HepG2 (cell line): ENCODE results near the gene MKNK1. TPM values are rescaled to one million over a fixed set of nuclear protein-coding genes. Genes with fewer than 3 reads are reported as not detected.

ENCODE experiments used
- ARNT2 ChIP-seq: sonication (generic); formaldehyde crosslinking; IDR thresholded peaks from 2 replicates; pipeline ENCODE4 v1.8.0; 2022; ENCODE audit warnings: mild to moderate bottlenecking, low read depth, missing genetic modification reagents, moderate library complexity
- FOXC1 ChIP-seq: sonication (generic); formaldehyde crosslinking; IDR thresholded peaks from 2 replicates; pipeline ENCODE4 v1.8.0; 2022; ENCODE audit warnings: mild to moderate bottlenecking, missing genetic modification reagents, borderline replicate concordance
- KAT2B ChIP-seq: fragments of 150-350 bp; IDR thresholded peaks from 2 replicates; pipeline ENCODE4 v1.6.1; 2014; ENCODE audit warnings: low read depth, low read length, borderline replicate concordance
- MED13 ChIP-seq: sonication (generic); formaldehyde crosslinking; IDR thresholded peaks from 2 replicates; pipeline ENCODE4 v1.5.0; 2020; ENCODE audit warnings: missing genetic modification reagents
- PAF1 ChIP-seq: IDR thresholded peaks from 2 replicates; pipeline ENCODE4 v1.6.1; 2016; ENCODE audit warnings: missing genetic modification reagents, missing compliant biosample characterization
- SMAD3 ChIP-seq: sonication (generic); formaldehyde crosslinking; IDR thresholded peaks from 2 replicates; pipeline ENCODE4 v1.4.0; 2020; ENCODE audit warnings: missing genetic modification reagents
- SMYD3 ChIP-seq: sonication (generic); formaldehyde crosslinking; IDR thresholded peaks from 2 replicates; pipeline ENCODE4 v1.8.1; 2023; ENCODE audit warnings: mild to moderate bottlenecking, missing genetic modification reagents
- ZFP37 ChIP-seq: sonication (generic); formaldehyde crosslinking; IDR thresholded peaks from 2 replicates; pipeline ENCODE4 v1.4.0; 2020; ENCODE audit warnings: missing genetic modification reagents, borderline replicate concordance
- ZNF124 ChIP-seq: sonication (generic); formaldehyde crosslinking; IDR thresholded peaks from 2 replicates; pipeline ENCODE4 v1.4.0; 2020; ENCODE audit warnings: missing genetic modification reagents
- ZNF160 ChIP-seq: sonication (generic); formaldehyde crosslinking; IDR thresholded peaks from 2 replicates; pipeline ENCODE4 v1.8.0; 2022; ENCODE audit warnings: mild to moderate bottlenecking, inconsistent platforms, missing genetic modification reagents
- ZNF512B ChIP-seq: sonication (generic); formaldehyde crosslinking; IDR thresholded peaks from 2 replicates; pipeline ENCODE4 v1.5.1; 2020; ENCODE audit warnings: missing genetic modification reagents, mild to moderate bottlenecking, borderline replicate concordance
- ZNF710 ChIP-seq: sonication (generic); formaldehyde crosslinking; IDR thresholded peaks from 2 replicates; pipeline ENCODE4 v1.5.0; 2020; ENCODE audit warnings: mild to moderate bottlenecking, missing genetic modification reagents, borderline replicate concordance
- polyA plus RNA-seq, 8 experiments: library from polyadenylated mRNA; depleted of rRNA in 3 of 8; stranded (reverse) in 7 of 8; unstranded in 1 of 8; fragments of >200 nt; fragmentation: Illumina TruSeq in 4 of 8; extraction: Trizol in 4 of 8; gene quantifications; 2 replicates each; pipeline versions ENCODE4 v1.2.1 to v1.2.3, GENCODE V29; 2011 to 2016; ENCODE audit warnings: low read depth in 4 of 8, missing spikeins in 1 of 8, mixed read lengths in 1 of 8; ENCODE audit not compliant: insufficient read depth in 1 of 8
- total RNA-seq, 5 experiments: library from RNA; depleted of rRNA; stranded (reverse); fragments of >200 nt; fragmentation: Illumina TruSeq; extraction: Trizol; gene quantifications; 2 replicates each; pipeline ENCODE4 v1.2.3, GENCODE V29; 2016; ENCODE audit warnings: low read depth in 1 of 5
- TF ChIP-seq, protein P1 (sequence below): sonication (generic); formaldehyde crosslinking; IDR thresholded peaks from 2 replicates; pipeline ENCODE4 v1.8.0; 2023; ENCODE audit warnings: mild to moderate bottlenecking, missing genetic modification reagents
- TF ChIP-seq, protein P2 (sequence below): sonication (generic); formaldehyde crosslinking; conservative IDR thresholded peaks from 2 replicates; pipeline ENCODE4 v1.8.0; 2022; ENCODE audit warnings: mild to moderate bottlenecking, moderate library complexity, missing genetic modification reagents
- TF ChIP-seq, protein P3 (sequence below): IDR thresholded peaks from 2 replicates; pipeline ENCODE4 v1.6.1; 2016; ENCODE audit warnings: mild to moderate bottlenecking, missing biosample characterization, missing genetic modification reagents
- TF ChIP-seq, protein P4 (sequence below): sonication (generic); formaldehyde crosslinking; IDR thresholded peaks from 2 replicates; pipeline ENCODE4 v1.5.0; 2020; ENCODE audit warnings: mild to moderate bottlenecking, missing genetic modification reagents

The MKNK1 gene
- total and polyA plus RNA-seq, 2 of the 13 experiments (the other 11 are each of a cell fraction or from before 2014, with no cell fraction given), result 18.5 to 24.1 TPM

GRCh38 chr1:46616277-46617107 is 12.4 kb upstream of the MKNK1 start, which contains the start of gene MOB3C (continued):
- TF ChIP-seq ZNF710 (CRISPR knock-in tag) (no peak), SMAD3 (no peak), ZFP37 (CRISPR knock-in tag) (no peak), KAT2B (no peak), PAF1 (CRISPR knock-in tag) (no peak), ARNT2 (CRISPR knock-in tag) (peak; percentile 62; the same call in 1 of the 2 replicates), ZNF512B (CRISPR knock-in tag) (no peak), ZNF160 (CRISPR knock-in tag) (no peak), SMYD3 (CRISPR knock-in tag) (no peak), MED13 (CRISPR knock-in tag) (no peak), ZNF124 (no peak), FOXC1 (CRISPR knock-in tag) (no peak)
- TF ChIP-seq, protein P1, sequence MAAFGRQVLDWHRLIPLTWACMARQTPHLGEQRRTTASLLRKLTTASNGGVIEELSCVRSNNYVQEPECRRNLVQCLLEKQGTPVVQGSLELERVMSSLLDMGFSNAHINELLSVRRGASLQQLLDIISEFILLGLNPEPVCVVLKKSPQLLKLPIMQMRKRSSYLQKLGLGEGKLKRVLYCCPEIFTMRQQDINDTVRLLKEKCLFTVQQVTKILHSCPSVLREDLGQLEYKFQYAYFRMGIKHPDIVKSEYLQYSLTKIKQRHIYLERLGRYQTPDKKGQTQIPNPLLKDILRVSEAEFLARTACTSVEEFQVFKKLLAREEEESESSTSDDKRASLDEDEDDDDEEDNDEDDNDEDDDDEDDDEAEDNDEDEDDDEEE (CRISPR knock-in tag), result no peak
- TF ChIP-seq, protein P2, sequence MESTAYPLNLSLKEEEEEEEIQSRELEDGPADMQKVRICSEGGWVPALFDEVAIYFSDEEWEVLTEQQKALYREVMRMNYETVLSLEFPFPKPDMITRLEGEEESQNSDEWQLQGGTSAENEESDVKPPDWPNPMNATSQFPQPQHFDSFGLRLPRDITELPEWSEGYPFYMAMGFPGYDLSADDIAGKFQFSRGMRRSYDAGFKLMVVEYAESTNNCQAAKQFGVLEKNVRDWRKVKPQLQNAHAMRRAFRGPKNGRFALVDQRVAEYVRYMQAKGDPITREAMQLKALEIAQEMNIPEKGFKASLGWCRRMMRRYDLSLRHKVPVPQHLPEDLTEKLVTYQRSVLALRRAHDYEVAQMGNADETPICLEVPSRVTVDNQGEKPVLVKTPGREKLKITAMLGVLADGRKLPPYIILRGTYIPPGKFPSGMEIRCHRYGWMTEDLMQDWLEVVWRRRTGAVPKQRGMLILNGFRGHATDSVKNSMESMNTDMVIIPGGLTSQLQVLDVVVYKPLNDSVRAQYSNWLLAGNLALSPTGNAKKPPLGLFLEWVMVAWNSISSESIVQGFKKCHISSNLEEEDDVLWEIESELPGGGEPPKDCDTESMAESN, result no peak; the same call in 1 of the 2 replicates
- TF ChIP-seq, protein P3, sequence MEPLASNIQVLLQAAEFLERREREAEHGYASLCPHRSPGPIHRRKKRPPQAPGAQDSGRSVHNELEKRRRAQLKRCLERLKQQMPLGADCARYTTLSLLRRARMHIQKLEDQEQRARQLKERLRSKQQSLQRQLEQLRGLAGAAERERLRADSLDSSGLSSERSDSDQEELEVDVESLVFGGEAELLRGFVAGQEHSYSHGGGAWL (CRISPR knock-in tag), result no peak
- TF ChIP-seq, protein P4, sequence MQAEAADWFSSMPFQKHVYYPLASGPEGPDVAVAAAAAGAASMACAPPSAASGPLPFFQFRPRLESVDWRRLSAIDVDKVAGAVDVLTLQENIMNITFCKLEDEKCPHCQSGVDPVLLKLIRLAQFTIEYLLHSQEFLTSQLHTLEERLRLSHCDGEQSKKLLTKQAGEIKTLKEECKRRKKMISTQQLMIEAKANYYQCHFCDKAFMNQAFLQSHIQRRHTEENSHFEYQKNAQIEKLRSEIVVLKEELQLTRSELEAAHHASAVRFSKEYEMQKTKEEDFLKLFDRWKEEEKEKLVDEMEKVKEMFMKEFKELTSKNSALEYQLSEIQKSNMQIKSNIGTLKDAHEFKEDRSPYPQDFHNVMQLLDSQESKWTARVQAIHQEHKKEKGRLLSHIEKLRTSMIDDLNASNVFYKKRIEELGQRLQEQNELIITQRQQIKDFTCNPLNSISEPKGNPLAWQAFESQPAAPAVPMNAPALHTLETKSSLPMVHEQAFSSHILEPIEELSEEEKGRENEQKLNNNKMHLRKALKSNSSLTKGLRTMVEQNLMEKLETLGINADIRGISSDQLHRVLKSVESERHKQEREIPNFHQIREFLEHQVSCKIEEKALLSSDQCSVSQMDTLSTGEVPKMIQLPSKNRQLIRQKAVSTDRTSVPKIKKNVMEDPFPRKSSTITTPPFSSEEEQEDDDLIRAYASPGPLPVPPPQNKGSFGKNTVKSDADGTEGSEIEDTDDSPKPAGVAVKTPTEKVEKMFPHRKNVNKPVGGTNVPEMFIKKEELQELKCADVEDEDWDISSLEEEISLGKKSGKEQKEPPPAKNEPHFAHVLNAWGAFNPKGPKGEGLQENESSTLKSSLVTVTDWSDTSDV, result no peak
